ENCODE results near the gene GALNT17. TPM values are rescaled to one million over a fixed set of nuclear protein-coding genes. Genes with fewer than 3 reads are reported as not detected.

GALNT17 gene
- total RNA-seq, 2 donors from 2014 or later = not detected

DNA sequence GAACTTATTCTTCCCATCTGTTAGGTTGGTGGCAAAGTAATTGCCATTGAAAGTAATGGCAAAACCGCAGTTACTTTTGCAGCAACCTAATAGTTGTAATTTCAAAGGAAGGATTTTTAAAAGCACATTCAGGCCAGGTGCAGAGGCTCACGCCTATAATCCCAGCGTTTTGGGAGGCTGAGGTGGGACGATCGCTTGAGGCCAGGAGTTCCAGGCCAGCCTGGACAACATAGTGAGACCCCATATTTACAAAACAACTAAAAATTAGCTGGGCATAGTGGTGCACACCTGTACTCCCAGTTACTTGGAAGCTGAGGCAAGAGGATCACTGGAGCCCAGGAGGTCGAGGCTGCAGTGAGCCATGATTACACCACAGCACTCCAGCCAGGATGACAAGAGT is 374.9 kb downstream of the GALNT17 start:
- H3K4me3 Mint-ChIP-seq = no peak overlapping the region
- H3K4me1 Mint-ChIP-seq (ENCODE audit: low read depth in 2 of 2) = no peaks in the 10 kb centered on the region
- ATAC-seq (no peak), DNase-seq (ENCODE audit: low spot score) (no peak)
- no peaks in the 10 kb centered on the region for H3K36me3 Mint-ChIP-seq
- H3K27ac Mint-ChIP-seq = no peak overlapping the region
- no peaks in the 10 kb centered on the region for H3K27me3 Mint-ChIP-seq
- peaks cover 9% of the 10 kb centered on the region for H3K9me3 Mint-ChIP-seq

DNA sequence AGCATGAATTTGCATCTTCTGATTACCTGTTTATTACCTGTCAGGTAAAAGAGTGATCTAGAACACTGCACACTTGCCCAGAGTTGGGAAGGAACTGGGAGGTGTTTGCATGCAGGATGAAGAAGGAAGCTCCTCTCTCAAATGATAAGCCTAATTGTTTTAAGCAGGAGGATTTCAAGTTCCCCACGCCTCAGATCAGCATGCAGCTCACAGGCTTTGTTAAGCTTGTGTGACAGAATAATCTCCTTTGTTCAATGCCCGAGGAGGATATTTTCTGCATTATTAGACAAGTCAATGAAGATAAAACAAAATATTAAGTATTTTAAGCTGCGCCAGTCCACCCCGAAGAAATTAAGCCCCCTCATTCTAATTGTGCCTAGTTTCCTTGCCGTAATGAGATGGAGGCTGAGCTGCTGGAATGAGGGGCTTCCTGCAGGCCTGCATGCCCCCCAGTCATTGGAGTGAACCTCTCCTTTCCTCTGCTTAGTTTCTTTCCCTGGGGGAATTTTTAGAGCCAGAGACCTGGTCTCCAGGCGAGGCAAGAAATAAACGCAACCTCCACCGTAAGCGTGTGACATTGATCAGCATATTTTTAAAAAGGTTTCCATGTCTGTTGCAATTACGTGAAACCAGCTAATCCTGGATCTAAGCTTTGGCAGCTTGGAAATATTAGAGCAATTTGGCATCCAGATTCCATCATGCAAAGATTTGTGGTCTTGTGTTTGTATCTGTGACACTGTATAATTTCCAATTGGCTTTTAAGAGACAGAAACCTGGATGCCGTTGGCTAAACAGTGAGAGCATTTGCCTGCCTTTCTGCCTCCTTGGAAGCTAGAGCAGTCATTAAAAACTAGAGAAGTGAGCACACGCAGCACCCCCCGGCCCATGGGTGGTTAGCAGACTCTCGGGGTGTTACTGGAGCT is 376.0 kb downstream of the GALNT17 start:
- ATAC-seq = no peak
- no peaks in the 10 kb centered on the region for H3K27me3 Mint-ChIP-seq
- no peak for DNase-seq (ENCODE audit: low spot score)
- H3K4me3 Mint-ChIP-seq = no peak overlapping the region
- H3K9me3 Mint-ChIP-seq = peaks cover 8% of the 10 kb centered on the region
- H3K36me3 Mint-ChIP-seq = no peaks in the 10 kb centered on the region
- no peak overlapping the region for H3K27ac Mint-ChIP-seq
- H3K4me1 Mint-ChIP-seq (ENCODE audit: low read depth in 2 of 2) = no peaks in the 10 kb centered on the region

GRCh38 chr7:71509381-71509780 is 377.4 kb downstream of the GALNT17 start:
- no peak overlapping the region for H3K27ac Mint-ChIP-seq
- DNase-seq (ENCODE audit: low spot score) (no peak), ATAC-seq (no peak)

GRCh38 chr7:71511361-71511807 is 379.4 kb downstream of the GALNT17 start:
- H3K27me3 Mint-ChIP-seq = no peaks in the 10 kb centered on the region
- no peak overlapping the region for H3K4me3 Mint-ChIP-seq
- no peak for DNase-seq (ENCODE audit: low spot score)
- no peaks in the 10 kb centered on the region for H3K36me3 Mint-ChIP-seq
- no peak overlapping the region for H3K27ac Mint-ChIP-seq
- peaks cover 15% of the 10 kb centered on the region for H3K9me3 Mint-ChIP-seq
- H3K4me1 Mint-ChIP-seq (ENCODE audit: low read depth in 2 of 2) = no peaks in the 10 kb centered on the region
- ATAC-seq = no peak

More at GRCh38 chr7:71509381-71509780, 377.4 kb downstream of the GALNT17 start:
- Mint-ChIP-seq H3K4me3 (no peak overlapping the region), H3K4me1 (ENCODE audit: low read depth in 2 of 2) (no peaks in the 10 kb centered on the region), H3K9me3 (peaks cover 6% of the 10 kb centered on the region), H3K27me3 (no peaks in the 10 kb centered on the region), H3K36me3 (no peaks in the 10 kb centered on the region)

- ATAC-seq = no peak
- Mint-ChIP-seq H3K9me3 (peaks cover 26% of the 10 kb centered on the region), H3K4me3 (no peak overlapping the region), H3K27ac (no peak overlapping the region), H3K27me3 (no peaks in the 10 kb centered on the region), H3K36me3 (no peaks in the 10 kb centered on the region), H3K4me1 (ENCODE audit: low read depth in 2 of 2) (no peaks in the 10 kb centered on the region)
- no peak for DNase-seq (ENCODE audit: low spot score)
These were observed 386.2 kb downstream of the GALNT17 start for GRCh38 chr7:71517940-71518699.

GRCh38 chr7:71518880-71519279 is 386.9 kb downstream of the GALNT17 start:
- Mint-ChIP-seq H3K27me3 (no peaks in the 10 kb centered on the region), H3K4me3 (no peak overlapping the region), H3K9me3 (peaks cover 26% of the 10 kb centered on the region), H3K27ac (no peak overlapping the region), H3K4me1 (ENCODE audit: low read depth in 2 of 2) (no peaks in the 10 kb centered on the region), H3K36me3 (no peaks in the 10 kb centered on the region)
- no peak for DNase-seq (ENCODE audit: low spot score)
- ATAC-seq = no peak

GRCh38 chr7:71521506-71521905 is 389.6 kb downstream of the GALNT17 start:
- DNase-seq (ENCODE audit: low spot score) (no peak), ATAC-seq (no peak)
- no peaks in the 10 kb centered on the region for H3K36me3 Mint-ChIP-seq
- no peak overlapping the region for H3K27ac Mint-ChIP-seq
- H3K4me1 Mint-ChIP-seq (ENCODE audit: low read depth in 2 of 2) = no peaks in the 10 kb centered on the region
- H3K4me3 Mint-ChIP-seq = no peak overlapping the region
- H3K27me3 Mint-ChIP-seq = no peaks in the 10 kb centered on the region
- peaks cover 11% of the 10 kb centered on the region for H3K9me3 Mint-ChIP-seq

- Mint-ChIP-seq H3K36me3 (no peaks in the 10 kb centered on the region), H3K27me3 (no peaks in the 10 kb centered on the region), H3K4me3 (no peak overlapping the region), H3K9me3 (peaks cover 7% of the 10 kb centered on the region), H3K4me1 (ENCODE audit: low read depth in 2 of 2) (no peaks in the 10 kb centered on the region), H3K27ac (no peak overlapping the region)
- no peak for ATAC-seq
- DNase-seq (ENCODE audit: low spot score) = no peak
These were observed 394.2 kb downstream of the GALNT17 start for GRCh38 chr7:71526106-71526505.

GRCh38 chr7:71527213-71527612 is 395.3 kb downstream of the GALNT17 start:
- H3K4me1 Mint-ChIP-seq (ENCODE audit: low read depth in 2 of 2) = no peaks in the 10 kb centered on the region
- ATAC-seq = no peak
- H3K9me3 Mint-ChIP-seq = peaks cover 1% of the 10 kb centered on the region
- no peak for DNase-seq (ENCODE audit: low spot score)
- no peaks in the 10 kb centered on the region for H3K36me3 Mint-ChIP-seq
- no peaks in the 10 kb centered on the region for H3K27me3 Mint-ChIP-seq
- H3K27ac Mint-ChIP-seq = no peak overlapping the region
- H3K4me3 Mint-ChIP-seq = no peak overlapping the region

DNA sequence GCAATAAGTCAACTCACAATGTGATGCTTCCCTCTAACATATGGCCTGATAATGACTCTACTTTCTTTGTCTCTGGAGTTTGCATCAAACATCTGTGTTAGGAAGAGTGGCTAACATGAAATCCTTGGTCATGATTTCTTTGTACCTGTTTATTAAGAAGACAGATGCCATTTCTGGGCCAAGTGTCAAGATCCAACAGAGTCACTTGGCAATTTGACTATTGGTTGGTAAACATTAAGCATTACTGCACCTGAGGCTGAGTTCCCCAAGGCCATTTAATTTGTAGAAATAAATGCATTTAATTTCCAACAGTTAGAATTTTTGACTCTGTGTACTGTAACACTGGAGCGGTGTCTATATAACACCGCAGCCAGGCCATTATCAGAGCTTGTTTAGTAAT is 403.7 kb downstream of the GALNT17 start:
- H3K27me3 Mint-ChIP-seq = no peaks in the 10 kb centered on the region
- H3K4me1 Mint-ChIP-seq (ENCODE audit: low read depth in 2 of 2) = no peaks in the 10 kb centered on the region
- H3K36me3 Mint-ChIP-seq = no peaks in the 10 kb centered on the region
- ATAC-seq (no peak), DNase-seq (ENCODE audit: low spot score) (no peak)
- no peak overlapping the region for H3K27ac Mint-ChIP-seq
- H3K4me3 Mint-ChIP-seq = no peak overlapping the region
- peaks cover 8% of the 10 kb centered on the region for H3K9me3 Mint-ChIP-seq

- DNase-seq (ENCODE audit: low spot score) = no peak
- H3K27ac Mint-ChIP-seq = no peak overlapping the region
- H3K27me3 Mint-ChIP-seq = no peaks in the 10 kb centered on the region
- H3K4me3 Mint-ChIP-seq = no peak overlapping the region
- peaks cover 13% of the 10 kb centered on the region for H3K9me3 Mint-ChIP-seq
- no peak for ATAC-seq
- H3K36me3 Mint-ChIP-seq = no peaks in the 10 kb centered on the region
- no peaks in the 10 kb centered on the region for H3K4me1 Mint-ChIP-seq (ENCODE audit: low read depth in 2 of 2)
These were observed 406.3 kb downstream of the GALNT17 start for GRCh38 chr7:71538210-71538609.

DNA sequence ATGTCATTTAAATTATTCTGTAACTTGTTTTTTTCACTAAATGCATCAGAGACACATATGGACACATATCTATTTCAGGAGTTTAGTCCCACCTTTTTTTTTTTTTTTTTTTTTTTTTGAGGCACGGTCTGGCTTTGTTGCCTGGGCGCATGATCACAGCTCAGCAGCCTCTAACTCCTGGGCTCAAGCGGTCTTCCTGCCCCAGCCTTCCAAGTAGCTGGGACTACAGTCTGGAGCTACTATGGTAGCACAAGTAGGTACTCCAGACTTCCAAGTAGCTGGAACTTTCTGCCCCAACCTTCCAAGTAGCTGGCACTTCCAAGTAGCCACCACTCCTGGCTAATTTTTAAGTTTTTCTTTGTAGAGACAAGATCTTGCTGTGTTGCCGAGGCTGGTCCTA is 407.7 kb downstream of the GALNT17 start:
- ATAC-seq = no peak
- H3K9me3 Mint-ChIP-seq = peaks cover 13% of the 10 kb centered on the region
- no peaks in the 10 kb centered on the region for H3K27me3 Mint-ChIP-seq
- H3K4me1 Mint-ChIP-seq (ENCODE audit: low read depth in 2 of 2) = no peaks in the 10 kb centered on the region
- no peak overlapping the region for H3K27ac Mint-ChIP-seq
- H3K36me3 Mint-ChIP-seq = no peaks in the 10 kb centered on the region
- DNase-seq (ENCODE audit: low spot score) = no peak
- H3K4me3 Mint-ChIP-seq = no peak overlapping the region

DNA sequence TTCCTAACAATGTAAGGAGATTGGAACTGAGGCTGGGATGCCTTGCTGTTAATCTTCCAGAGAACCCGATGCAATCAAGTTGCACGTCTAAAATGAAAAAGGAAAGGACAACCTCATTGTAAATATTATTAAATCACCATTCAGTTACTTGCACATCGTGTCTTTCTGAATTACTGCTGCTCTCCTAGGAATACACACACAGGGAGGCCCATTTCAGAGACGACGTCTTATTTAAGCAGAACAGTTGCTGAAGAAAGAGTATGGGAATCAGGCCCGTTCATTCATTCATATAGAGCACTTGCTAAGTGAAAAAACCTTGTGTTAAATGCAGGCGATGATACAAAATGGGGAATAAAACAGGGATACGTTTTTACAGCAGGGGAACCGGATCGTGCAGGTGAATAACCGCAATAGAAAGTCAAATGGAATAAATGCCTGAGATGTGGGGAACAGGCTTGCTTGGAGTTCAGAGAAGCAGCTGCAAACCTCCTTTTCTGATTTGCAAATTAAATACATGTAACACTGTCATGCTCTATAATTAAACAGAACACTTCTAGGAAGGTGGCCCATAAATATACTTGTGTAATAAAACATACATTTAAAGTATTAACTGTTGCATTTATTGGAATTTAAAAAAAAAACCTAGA is 409.9 kb downstream of the GALNT17 start:
- DNase-seq (ENCODE audit: low spot score) (no peak), ATAC-seq (no peak)
- Mint-ChIP-seq H3K4me3 (no peak overlapping the region), H3K27ac (no peak overlapping the region), H3K36me3 (no peaks in the 10 kb centered on the region), H3K9me3 (peaks cover 12% of the 10 kb centered on the region), H3K27me3 (no peaks in the 10 kb centered on the region), H3K4me1 (ENCODE audit: low read depth in 2 of 2) (no peaks in the 10 kb centered on the region)

- Mint-ChIP-seq H3K27ac (no peak overlapping the region), H3K36me3 (no peaks in the 10 kb centered on the region), H3K27me3 (no peaks in the 10 kb centered on the region), H3K9me3 (peaks cover 9% of the 10 kb centered on the region), H3K4me1 (ENCODE audit: low read depth in 2 of 2) (no peaks in the 10 kb centered on the region), H3K4me3 (no peak overlapping the region)
- ATAC-seq (no peak), DNase-seq (ENCODE audit: low spot score) (no peak)
These were observed 411.5 kb downstream of the GALNT17 start for GRCh38 chr7:71543396-71543795.
